Nasal cavity respiratory epithelium epithelial cell of viscerocranial mucosa (primary cell): Measurements from ENCODE around the gene PLS1. TPM values are rescaled to one million over a fixed set of nuclear protein-coding genes. Genes with fewer than 3 reads are reported as not detected.

Experiments
- total RNA-seq: library from RNA; depleted of rRNA; stranded (reverse); fragments of >200 nt; gene quantifications from 2 replicates; pipeline ENCODE4 v1.2.3, GENCODE V29; 2014

PLS1 gene, protein sequence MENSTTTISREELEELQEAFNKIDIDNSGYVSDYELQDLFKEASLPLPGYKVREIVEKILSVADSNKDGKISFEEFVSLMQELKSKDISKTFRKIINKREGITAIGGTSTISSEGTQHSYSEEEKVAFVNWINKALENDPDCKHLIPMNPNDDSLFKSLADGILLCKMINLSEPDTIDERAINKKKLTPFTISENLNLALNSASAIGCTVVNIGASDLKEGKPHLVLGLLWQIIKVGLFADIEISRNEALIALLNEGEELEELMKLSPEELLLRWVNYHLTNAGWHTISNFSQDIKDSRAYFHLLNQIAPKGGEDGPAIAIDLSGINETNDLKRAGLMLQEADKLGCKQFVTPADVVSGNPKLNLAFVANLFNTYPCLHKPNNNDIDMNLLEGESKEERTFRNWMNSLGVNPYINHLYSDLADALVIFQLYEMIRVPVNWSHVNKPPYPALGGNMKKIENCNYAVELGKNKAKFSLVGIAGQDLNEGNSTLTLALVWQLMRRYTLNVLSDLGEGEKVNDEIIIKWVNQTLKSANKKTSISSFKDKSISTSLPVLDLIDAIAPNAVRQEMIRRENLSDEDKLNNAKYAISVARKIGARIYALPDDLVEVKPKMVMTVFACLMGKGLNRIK
- 25.1 and 32.1 TPM in 2 replicates for total RNA-seq

GRCh38 chr3:142595951-142596725 lies at the start of gene PLS1:
TSS of gene PLS1 (plus strand) at chr3:142596393. CDS start at chr3:142664238, 67,845 bp downstream.

DNA sequence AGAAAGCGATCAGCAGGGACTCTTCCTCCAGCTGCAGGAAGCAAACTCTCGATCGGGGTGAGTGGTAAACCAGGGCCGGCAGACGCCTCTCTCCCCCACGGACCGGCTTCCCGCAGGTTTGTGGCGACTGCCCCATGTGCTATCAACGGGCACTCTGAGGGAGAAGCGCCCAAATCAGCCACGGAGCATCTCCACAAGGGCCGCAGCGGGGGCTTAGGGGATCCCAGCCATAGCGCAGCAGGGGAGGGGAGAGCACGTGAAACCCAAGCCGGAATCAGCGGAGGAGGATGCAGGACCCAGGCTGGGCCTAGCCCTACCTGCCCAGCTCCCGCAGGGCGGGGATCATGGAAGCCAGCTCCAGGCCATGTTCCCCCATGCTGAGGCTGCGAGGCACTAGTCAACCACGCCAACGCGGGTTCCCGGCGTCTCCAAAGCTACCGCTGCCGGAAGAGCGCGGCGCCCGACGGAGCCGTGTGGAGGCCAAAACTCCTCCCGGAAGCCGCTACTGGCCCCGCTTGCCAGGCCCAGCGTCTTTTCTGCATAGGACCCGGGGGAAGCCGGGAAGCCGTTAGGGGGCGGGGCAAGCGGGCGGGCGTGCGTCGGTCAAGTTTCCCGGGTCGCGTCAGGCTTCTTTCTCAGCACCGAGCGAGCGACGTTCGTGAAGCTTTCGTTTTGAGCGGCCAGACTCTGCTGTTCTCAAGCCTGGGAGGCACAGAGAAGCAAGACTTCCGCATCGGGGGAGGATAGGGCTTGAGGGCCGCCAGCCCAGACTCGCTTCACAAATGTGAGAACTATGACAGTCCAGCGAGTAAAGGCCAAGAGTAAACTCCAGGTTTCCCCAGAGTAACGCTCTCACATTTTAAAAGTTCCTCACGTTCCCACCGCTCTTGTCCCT lies 17.6 kb upstream of the PLS1 start, which contains the start of gene ATR:
Gene ATR (minus strand): TSS at position 405 of the 895 bp plus-strand sequence. CDS start 29 bp downstream, at position 376.

GRCh38 chr3:142723968-142724681 lies 127.9 kb downstream of the PLS1 start, which contains the start of gene TRPC1:
TSS of gene TRPC1 (plus strand) at chr3:142724034. CDS start at chr3:142724560, 526 bp downstream.

Other genes with a start within 250 kb of the PLS1 start
- 22.2 and 34.2 TPM in 2 replicates for gene XRN1, start 148.4 kb upstream of the PLS1 start, total RNA-seq
- 30.1 and 40.7 TPM in 2 replicates for gene ATR, start 17.7 kb upstream of the PLS1 start, total RNA-seq
- gene TRPC1, start 127.6 kb downstream of the PLS1 start, total RNA-seq, result 6.5 and 7.8 TPM in 2 replicates